ENCODE data around the gene PBLD.
"Not testable (repeated sequence)": the region's sequence is repeated elsewhere in the genome, so short reads cannot be mapped to it uniquely, and the experiment has no call there.

PBLD gene

DNA sequence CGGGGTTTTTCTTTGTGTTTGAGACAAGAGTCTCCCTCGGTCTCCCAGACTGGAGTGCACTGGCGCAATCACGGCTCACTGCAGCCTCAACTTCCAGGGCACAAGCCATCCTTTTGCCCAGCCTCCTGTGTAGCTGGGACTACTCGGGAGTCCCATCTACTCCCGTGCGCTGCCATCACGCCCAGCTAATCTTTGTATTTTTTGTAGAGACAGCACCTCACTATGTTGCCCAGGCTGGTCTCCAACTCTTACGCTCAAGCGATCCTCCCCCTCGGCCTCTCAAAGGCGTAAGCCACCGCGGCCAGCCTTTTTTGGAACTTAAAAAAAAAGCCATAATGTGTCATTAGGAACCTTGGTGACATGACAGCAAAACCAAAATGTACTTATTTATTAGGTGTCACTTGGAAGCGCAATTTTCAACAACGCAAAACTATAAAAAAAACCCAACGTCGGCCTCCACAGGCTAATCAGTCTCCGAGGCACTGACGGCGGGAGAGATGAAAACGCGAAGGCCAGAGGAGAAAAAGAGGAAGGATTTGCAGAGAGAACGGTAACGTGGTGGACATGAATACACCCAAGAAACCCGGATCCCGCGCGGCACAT is 1.8 kb downstream of the PBLD start:
- DNase-seq: no peak

DNA sequence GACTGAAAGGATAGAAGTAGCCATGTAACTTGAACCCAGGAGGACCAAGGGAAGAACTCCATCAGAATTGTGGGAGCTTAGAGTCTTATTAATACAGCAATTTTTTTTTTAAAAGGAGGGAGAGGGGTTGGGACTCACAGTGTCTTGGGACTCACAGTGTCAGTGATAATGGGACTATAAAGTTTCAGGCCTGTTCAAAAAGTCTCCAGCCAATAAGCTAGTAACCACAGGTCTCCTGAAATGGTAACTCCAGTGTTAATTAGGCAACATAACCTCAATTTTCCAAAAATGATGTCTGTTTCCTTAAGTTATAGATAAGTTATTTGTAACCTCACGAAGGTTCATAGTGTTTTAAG is 3.2 kb downstream of the PBLD start:
- DNase-seq: no peak

- no peak for DNase-seq
These were observed 4.6 kb downstream of the PBLD start for GRCh38 chr10:68327889-68328786.

DNA sequence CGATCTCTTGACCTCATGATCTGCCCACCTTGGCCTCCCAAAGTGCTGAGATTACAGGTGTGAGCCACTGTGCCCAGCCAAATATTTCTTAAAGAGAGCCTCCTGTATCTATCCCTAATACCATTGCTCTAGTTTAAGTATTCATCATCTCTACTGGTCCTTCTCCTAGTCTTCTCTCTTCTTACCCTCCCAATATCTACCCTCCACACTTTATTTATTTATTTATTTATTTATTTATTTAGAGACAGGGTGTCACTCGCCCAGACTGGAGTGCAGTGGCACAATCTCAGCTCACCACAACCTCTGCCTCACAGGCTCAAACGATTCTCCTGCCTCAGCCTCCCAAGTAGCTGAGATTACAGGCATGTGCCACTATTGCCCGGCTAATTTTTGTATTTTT is 8.3 kb downstream of the PBLD start:
- not testable (repeated sequence) for DNase-seq

DNA sequence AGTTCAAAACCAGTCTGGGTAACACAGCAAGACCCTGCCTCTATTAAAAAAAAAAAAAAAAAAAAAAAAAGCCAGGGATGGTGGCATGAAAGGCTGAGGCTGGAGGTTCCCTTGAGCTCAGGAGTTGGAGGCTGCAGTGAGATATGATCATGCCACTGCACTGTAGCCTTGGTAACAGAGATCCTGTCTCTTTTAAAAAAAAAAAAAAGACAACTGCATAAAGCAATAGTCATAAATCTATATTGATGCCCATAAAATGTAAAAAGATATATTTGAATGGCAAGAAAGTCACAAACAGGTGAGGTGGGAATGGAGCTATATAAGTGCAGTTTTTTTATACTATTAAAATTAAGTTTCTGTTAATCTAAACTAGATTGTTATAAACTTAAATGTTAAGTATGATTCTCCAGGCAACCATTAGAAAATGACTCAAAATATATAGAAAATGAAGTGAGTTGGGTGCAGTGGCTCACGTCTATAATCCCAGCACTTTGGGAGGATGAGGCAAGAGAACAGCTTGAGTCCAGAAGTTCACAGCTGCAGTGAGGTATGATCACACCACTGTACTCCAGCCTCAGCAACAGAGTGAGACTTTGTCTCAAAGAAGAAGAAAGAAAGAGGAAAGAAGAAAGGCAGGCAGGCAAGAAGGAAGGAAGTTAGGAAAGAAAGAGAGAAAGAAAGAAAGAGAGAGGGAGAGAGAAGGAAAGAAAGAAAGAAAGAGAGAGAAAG is 14.2 kb downstream of the PBLD start:
- DNase-seq: no peak

DNA sequence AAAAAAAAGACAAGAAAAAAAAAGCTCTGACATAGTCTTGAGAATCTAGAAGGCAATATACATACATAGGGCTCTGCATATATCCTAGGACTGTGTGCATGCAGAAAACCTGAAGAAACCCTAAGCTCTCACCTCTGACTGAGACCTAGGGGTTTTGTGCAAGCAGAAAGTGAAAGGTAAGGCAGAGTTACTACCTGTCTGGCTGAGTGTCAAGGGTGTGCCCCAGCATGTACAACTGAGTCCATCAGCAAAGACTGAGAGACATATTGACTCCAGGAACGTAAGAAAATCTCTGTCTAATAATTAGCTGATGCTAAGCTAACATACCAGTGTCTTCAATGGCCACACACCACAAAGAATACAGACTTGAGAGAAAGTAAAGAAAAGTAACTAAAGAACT is 17.1 kb downstream of the PBLD start:
- no peak for DNase-seq

GRCh38 chr10:68314930-68315329 is 17.8 kb downstream of the PBLD start:
- not testable (repeated sequence) for DNase-seq

DNA sequence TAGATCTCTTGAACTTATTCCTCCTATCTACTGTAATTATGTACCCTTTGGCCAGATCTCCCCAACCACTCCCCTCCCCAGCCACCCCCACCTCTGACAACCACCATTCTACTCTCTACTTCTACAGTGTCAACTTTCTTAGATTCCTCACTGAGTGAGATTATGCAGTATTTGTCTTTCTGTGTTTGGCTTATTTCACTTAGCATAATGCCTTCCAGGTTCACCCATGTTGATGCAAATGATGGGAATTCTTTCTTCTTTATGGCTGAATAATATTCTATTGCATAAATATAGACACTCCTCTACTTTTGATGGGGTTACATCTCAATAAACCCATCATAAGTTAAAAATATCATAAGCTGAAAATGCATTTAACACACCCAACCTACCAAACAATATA is 22.2 kb downstream of the PBLD start:
- no peak for DNase-seq

- DNase-seq: no peak
These were observed 26.9 kb downstream of the PBLD start for GRCh38 chr10:68305854-68306253.

- DNase-seq: no peak
These were observed 28.8 kb downstream of the PBLD start for GRCh38 chr10:68303849-68304412.

GRCh38 chr10:68302871-68303270 is 29.9 kb downstream of the PBLD start:
- no peak for DNase-seq

GRCh38 chr10:68302503-68302823 is 30.3 kb downstream of the PBLD start:
- no peak for DNase-seq

- DNase-seq: peak; percentile 2
These were observed 30.8 kb downstream of the PBLD start for GRCh38 chr10:68301790-68302502.

DNA sequence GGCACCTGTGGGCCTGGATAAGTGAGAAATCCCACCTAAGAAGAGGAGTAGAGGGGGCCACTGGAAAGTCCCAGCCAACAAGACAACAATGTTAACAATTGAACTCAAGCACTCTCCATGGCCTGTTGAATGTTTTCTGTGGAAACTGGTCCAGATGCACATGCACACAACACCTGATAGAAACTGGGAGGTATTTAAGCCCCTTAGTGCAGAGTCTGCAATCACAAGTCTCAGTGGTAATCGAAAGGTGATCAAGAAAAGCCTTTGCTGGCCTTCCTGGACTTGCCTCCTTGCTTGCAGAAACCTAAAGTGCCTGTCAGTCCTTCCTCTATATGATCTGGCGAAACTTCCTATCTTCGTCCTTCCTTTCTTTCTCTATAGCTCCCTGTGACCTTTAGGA is 31.4 kb downstream of the PBLD start:
- no peak for DNase-seq

- no peak for DNase-seq
These were observed 35.7 kb downstream of the PBLD start for GRCh38 chr10:68296843-68297663.

DNA sequence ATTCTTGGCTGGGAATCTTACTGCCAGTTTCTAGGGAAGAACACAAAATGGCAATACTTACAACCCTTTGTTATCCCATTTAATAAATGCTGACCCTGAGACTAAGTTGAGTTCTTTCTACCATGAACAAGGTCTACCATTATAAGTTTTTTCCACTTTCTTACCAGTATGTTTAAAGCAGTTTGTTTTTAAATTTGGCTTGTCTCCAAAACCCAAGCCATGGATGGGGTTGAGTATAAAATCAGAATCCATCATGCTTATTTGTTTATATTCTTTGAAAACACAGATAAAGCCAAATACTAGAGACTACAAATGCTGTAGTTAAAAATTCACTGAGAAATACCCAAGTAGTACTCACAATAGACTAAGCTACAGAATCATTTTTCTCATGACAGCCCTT is 42.0 kb downstream of the PBLD start:
- DNase-seq: no peak

GRCh38 chr10:68288717-68289116 is 44.0 kb downstream of the PBLD start:
- no peak for DNase-seq

GRCh38 chr10:68284062-68285001 is 48.4 kb downstream of the PBLD start:
- DNase-seq: no peak

- no peak for DNase-seq
These were observed 52.0 kb downstream of the PBLD start for GRCh38 chr10:68280758-68281157.

DNA sequence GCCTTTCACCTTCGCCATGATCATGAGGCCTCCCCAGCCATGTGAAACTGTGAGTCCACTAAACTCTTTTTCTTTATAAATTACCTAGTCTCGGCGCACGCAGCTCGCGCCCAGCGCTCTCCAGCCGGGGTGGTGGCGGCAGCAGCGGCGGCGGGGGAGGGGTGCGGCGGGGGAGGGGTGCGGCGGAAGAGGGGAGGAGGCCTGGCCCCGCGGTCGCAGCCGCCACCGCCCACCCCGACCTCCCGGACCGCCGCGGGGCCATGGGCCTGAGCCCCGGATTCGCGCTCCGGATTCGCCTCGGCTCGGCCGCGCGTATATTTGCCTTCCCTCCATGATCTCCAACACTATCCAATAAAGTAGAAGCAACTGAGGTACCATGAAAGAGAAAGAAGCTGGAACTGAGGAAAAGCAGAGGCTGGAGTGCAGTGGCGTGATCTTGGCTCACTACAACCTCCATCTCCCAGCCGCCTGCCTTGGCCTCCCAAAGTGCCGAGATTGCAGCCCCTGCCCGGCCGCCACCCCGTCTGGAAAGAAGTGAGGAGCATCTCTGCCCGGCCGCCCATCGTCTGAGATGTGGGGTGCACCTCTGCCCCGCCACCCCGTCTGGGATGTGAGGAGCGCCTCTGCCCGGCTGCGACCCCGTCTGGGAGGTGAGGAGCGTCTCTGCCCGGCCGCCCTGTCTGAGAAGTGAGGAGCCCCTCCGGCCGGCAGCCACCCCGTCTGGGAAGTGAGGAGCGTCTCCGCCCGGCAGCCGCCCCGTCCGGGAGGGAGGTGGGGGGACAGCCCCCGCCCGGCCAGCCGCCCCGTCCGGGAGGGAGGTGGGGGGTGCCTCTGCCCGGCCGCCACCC is 53.6 kb downstream of the PBLD start:
- not testable (repeated sequence) for DNase-seq
